22Rv1 (cell line): ENCODE data around the gene TERF2IP.

ENCODE experiments used
- ZFX ChIP-seq: fragments of 450-650 bp; IDR thresholded peaks from 2 replicates; pipeline ENCODE4 v1.6.1; 2017; ENCODE audit warnings: antibody characterized with exemption, borderline replicate concordance
- TF ChIP-seq, protein P1 (sequence below): fragments of 450-650 bp; IDR thresholded peaks from 2 replicates; pipeline ENCODE4 v1.5.1; 2017; ENCODE audit warnings: mild to moderate bottlenecking

DNA sequence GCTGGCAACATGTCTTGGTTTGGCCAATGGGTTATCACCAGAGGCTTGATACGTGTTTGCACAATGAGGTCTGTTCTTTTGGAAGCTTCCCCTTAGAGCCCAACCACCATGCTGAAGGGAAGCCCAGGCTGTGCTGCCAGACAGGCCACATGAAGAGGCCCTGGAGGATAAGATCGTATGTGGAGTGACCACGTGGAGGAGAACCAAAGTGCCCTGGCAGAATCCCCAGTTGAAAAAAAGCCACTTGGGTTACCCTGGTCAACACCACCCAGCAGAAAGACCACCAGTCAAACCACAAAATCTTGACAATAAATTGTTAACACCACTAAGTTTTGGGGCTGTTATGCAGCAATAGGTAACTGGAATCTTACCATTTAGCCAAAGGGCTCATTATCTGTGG is 17.5 kb upstream of the TERF2IP start:
- TF ChIP-seq, protein P1, sequence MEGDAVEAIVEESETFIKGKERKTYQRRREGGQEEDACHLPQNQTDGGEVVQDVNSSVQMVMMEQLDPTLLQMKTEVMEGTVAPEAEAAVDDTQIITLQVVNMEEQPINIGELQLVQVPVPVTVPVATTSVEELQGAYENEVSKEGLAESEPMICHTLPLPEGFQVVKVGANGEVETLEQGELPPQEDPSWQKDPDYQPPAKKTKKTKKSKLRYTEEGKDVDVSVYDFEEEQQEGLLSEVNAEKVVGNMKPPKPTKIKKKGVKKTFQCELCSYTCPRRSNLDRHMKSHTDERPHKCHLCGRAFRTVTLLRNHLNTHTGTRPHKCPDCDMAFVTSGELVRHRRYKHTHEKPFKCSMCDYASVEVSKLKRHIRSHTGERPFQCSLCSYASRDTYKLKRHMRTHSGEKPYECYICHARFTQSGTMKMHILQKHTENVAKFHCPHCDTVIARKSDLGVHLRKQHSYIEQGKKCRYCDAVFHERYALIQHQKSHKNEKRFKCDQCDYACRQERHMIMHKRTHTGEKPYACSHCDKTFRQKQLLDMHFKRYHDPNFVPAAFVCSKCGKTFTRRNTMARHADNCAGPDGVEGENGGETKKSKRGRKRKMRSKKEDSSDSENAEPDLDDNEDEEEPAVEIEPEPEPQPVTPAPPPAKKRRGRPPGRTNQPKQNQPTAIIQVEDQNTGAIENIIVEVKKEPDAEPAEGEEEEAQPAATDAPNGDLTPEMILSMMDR = no peak
- no peak for TF ChIP-seq ZFX
